ENCODE measurements around the gene RAPGEF6. TPM values are rescaled to one million over a fixed set of nuclear protein-coding genes. Genes with fewer than 3 reads are reported as not detected.
"Not testable (repeated sequence)": the region's sequence is repeated elsewhere in the genome, so short reads cannot be mapped to it uniquely, and the experiment has no call there.

The RAPGEF6 gene
- total and polyA plus RNA-seq, 4 experiments from 2014 or later, result 18.0 to 121 (median 73.0) TPM

DNA sequence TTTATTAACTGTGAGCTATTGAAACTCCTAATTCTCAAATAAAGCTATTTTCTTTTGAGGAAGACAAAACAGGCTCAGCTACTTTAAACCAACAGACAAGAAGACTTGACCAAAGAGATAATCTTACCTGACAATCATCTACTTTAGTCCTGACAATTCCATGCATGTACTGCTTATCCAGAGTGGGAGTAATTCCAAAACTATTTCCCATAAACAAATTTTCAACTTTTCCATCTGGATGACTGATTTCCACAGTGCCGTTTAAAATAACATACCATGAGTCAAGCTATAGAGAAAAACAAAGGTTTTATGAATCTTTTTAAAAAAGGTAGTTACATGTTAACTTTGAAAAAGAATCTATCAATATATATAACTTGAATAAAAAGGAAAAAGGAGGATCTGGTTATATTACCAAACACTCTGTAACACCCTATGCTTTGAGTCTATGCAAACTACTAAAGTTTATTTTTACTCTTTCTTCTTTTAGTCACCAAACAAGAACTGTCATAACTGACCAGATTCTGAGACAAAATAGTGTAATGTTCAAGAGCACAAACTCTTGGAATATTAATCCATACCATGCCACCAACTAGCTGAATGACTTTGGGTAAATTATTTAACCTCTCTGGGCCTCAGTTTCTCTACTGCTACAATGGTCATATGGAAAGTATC lies 129.7 kb downstream of the RAPGEF6 start:
- Mint-ChIP-seq H3K4me3 (no peak overlapping the region), H3K9me3 (no peaks in the 10 kb centered on the region), H3K27ac (peak overlapping the region in 3 of 7 donors; percentile 13 to 57 (median 47)), H3K36me3 (peaks cover 50 to 72% of the 10 kb centered on the region in 2 donors), H3K4me1 (peaks cover 17 to 24% (median 19%) of the 10 kb centered on the region in 4 donors), H3K27me3 (no peaks in the 10 kb centered on the region)
- H3K4me3 ChIP-seq (ENCODE audit: low read length in 2 of 2), result no peak overlapping the region
- no peaks in the 10 kb centered on the region for H3K4me1 ChIP-seq (ENCODE audit: insufficient read depth, low read length)
- H3K27ac ChIP-seq (ENCODE audit: low read depth, low read length), result no peak overlapping the region
- POLR2A ChIA-PET (ENCODE audit: partially characterized antibody), result interaction anchor here (1.8 kb wide), 1 partner anchor 17 kb away, joined by 4 read pairs; no protein-coding TSS in a partner anchor
- H3K9me3 ChIP-seq (ENCODE audit: control insufficient read depth in 1 of 2, low read length in 2 of 2), result no peaks in the 10 kb centered on the region
- intact Hi-C loops (cut with micrococcal nuclease), result no loop called here
- peaks cover 51% of the 10 kb centered on the region for H3K36me3 ChIP-seq (ENCODE audit: insufficient read depth, low read length)
- no peak for DNase-seq
- H3K27me3 ChIP-seq (ENCODE audit: insufficient read depth, low read length), result no peaks in the 10 kb centered on the region
- CTCF ChIA-PET (ENCODE audit: partially characterized antibody), result interaction anchor here (1.3 to 2.7 kb wide), 2 partner anchors 28 to 83 kb away, joined by 4 to 9 read pairs; no protein-coding TSS in a partner anchor

DNA sequence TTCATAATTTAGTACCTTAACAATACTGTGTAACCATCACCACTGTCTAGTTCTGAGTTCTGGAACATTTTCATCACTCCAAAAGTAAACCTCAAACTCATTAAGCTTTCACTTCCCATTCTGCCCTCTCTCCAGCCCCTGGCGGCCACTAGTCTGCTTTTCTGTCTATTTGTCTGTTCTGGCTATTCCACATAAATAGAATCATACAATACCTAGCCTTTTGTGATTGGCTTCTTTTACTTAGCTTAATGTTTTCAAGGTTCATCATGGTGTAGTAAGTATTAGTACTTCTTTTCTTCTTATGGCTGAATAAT lies 138.7 kb downstream of the RAPGEF6 start:
- H3K36me3 ChIP-seq (ENCODE audit: insufficient read depth, low read length), result peaks cover 54% of the 10 kb centered on the region
- no peak overlapping the region for H3K4me3 ChIP-seq (ENCODE audit: low read length in 2 of 2)
- H3K27ac ChIP-seq (ENCODE audit: low read depth, low read length), result no peak overlapping the region
- H3K36me3 Mint-ChIP-seq, result peaks cover 66 to 74% of the 10 kb centered on the region in 2 donors
- peaks cover 19 to 26% (median 22%) of the 10 kb centered on the region in 4 donors for H3K4me1 Mint-ChIP-seq
- peak overlapping the region in 5 of 7 donors; percentile 6 to 81 (median 25) for H3K27ac Mint-ChIP-seq
- CTCF ChIA-PET (ENCODE audit: partially characterized antibody), result no interaction called here
- no peaks in the 10 kb centered on the region for H3K4me1 ChIP-seq (ENCODE audit: insufficient read depth, low read length)
- H3K27me3 ChIP-seq (ENCODE audit: insufficient read depth, low read length), result no peaks in the 10 kb centered on the region
- intact Hi-C loops (cut with micrococcal nuclease), result no loop called here
- H3K4me3 Mint-ChIP-seq, result no peak overlapping the region
- POLR2A ChIA-PET (ENCODE audit: partially characterized antibody), result no interaction called here
- H3K27me3 Mint-ChIP-seq, result no peaks in the 10 kb centered on the region
- no peaks in the 10 kb centered on the region for H3K9me3 ChIP-seq (ENCODE audit: control insufficient read depth in 1 of 2, low read length in 2 of 2)
- DNase-seq, result no peak
- no peaks in the 10 kb centered on the region for H3K9me3 Mint-ChIP-seq

DNA sequence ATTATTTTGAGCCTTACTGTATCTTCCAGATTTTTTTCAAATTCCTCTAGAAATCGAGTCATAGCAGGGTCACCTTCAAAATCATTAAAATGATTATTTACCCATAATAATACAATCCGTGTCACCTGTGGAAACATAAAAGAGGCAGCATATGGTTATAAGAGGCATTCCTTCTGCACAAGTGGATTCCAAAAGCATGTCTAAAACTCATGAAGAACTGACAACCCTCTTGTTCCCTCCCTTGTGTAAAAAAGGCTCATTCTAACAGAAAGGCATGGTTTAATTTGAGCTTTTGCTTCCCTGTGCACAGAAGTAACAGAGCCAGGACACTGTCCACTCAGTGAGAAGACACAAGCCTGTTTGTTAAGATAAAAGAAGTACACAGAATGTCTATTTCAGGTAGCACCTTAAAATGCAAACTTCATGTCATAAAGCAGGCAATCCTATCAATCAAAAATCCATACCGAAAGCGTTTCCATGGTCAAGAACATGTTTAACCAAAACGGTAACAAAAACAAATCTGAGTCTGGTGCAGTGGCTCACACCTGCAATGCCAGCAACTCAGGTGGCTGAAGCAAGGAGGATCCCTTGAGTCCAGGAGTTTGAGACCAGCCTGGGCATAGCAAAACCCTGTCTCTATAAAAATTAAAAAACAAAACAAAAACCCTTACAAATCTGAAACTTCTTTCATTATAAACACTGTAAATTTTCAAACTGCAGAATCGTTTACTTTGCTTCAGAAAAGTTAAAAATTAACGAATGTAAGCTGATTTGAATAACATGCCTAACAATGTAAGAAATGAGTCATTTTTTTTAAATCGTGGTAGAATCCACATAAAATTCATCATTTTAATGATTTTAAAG lies 139.3 kb downstream of the RAPGEF6 start:
- Histone ChIP-seq H3K4me1 (ENCODE audit: insufficient read depth, low read length) (no peaks in the 10 kb centered on the region), H3K27me3 (ENCODE audit: insufficient read depth, low read length) (no peaks in the 10 kb centered on the region), H3K27ac (ENCODE audit: low read depth, low read length) (no peak overlapping the region), H3K9me3 (ENCODE audit: control insufficient read depth in 1 of 2, low read length in 2 of 2) (no peaks in the 10 kb centered on the region), H3K36me3 (ENCODE audit: insufficient read depth, low read length) (peaks cover 55% of the 10 kb centered on the region), H3K4me3 (ENCODE audit: low read length in 2 of 2) (no peak overlapping the region)
- ChIA-PET CTCF (ENCODE audit: partially characterized antibody) (no interaction called here), POLR2A (ENCODE audit: partially characterized antibody) (no interaction called here)
- Mint-ChIP-seq H3K27ac (peak overlapping the region in 3 of 7 donors; percentile 2 to 81 (median 8)), H3K27me3 (no peaks in the 10 kb centered on the region), H3K9me3 (no peaks in the 10 kb centered on the region), H3K4me1 (peaks cover 20 to 32% (median 23%) of the 10 kb centered on the region in 4 donors), H3K4me3 (no peak overlapping the region), H3K36me3 (peaks cover 69 to 78% of the 10 kb centered on the region in 2 donors)
- intact Hi-C loops (cut with micrococcal nuclease), result no loop called here
- DNase-seq, result no peak

DNA sequence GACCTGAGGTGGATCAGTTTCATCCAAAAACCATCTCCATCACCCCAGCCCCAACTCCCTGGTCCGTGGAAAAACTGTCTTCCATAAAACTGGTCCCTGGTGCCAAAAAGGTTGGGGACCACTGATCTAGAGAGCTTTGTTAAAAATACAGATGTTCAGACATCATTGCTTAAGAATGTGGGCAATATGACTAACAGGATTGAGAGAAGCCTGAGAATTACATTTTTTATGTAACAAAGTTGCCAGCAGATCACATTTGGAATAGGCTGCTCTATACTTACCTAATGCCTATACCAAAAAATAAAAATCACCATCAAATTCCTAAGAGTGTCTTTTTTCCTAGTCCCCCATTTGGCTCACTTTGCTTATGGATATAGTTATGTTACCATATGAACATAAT lies 143.3 kb downstream of the RAPGEF6 start:
- Mint-ChIP-seq H3K27ac (peak overlapping the region in 2 of 7 donors; percentile 2 to 60), H3K4me1 (peaks cover 21 to 48% (median 33%) of the 10 kb centered on the region in 4 donors), H3K4me3 (no peak overlapping the region), H3K9me3 (no peaks in the 10 kb centered on the region), H3K27me3 (no peaks in the 10 kb centered on the region), H3K36me3 (peaks cover 72 to 81% of the 10 kb centered on the region in 2 donors)
- Histone ChIP-seq H3K27me3 (ENCODE audit: insufficient read depth, low read length) (no peaks in the 10 kb centered on the region), H3K9me3 (ENCODE audit: control insufficient read depth in 1 of 2, low read length in 2 of 2) (no peaks in the 10 kb centered on the region), H3K27ac (ENCODE audit: low read depth, low read length) (no peak overlapping the region), H3K4me3 (ENCODE audit: low read length in 2 of 2) (no peak overlapping the region), H3K36me3 (ENCODE audit: insufficient read depth, low read length) (peaks cover 51% of the 10 kb centered on the region), H3K4me1 (ENCODE audit: insufficient read depth, low read length) (peaks cover 13% of the 10 kb centered on the region)
- DNase-seq, result no peak
- CTCF ChIA-PET (ENCODE audit: partially characterized antibody), result no interaction called here
- POLR2A ChIA-PET (ENCODE audit: partially characterized antibody), result no interaction called here
- intact Hi-C loops (cut with micrococcal nuclease), result no loop called here

DNA sequence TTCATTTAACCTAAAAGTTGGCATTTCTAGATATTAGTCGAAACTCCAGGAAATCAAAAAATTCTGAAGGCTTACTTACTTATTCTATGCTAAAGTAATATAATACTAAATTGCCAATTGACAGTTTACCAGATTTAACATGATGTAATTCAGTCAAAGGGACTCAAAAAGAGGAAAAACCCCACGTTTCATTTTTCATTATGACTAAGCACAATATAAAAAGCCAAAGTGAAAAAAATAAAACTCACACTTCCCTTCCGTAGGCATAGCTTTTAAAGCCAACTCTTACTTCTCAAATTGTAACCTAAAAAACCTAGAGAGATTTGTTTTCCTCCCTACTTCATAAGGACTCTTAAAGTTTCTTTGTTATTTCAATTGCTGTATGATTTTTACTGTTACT lies 146.6 kb downstream of the RAPGEF6 start:
- Mint-ChIP-seq H3K4me3 (peak overlapping the region in 1 of 8 donors; percentile 18), H3K36me3 (peaks cover 62 to 74% of the 10 kb centered on the region in 2 donors), H3K27ac (peak overlapping the region in 6 of 7 donors; percentile 4 to 63 (median 40)), H3K4me1 (peaks cover 19 to 35% (median 25%) of the 10 kb centered on the region in 4 donors), H3K9me3 (no peaks in the 10 kb centered on the region), H3K27me3 (no peaks in the 10 kb centered on the region)
- Histone ChIP-seq H3K4me1 (ENCODE audit: insufficient read depth, low read length) (peaks cover 13% of the 10 kb centered on the region), H3K27ac (ENCODE audit: low read depth, low read length) (peak overlapping the region; percentile 9), H3K36me3 (ENCODE audit: insufficient read depth, low read length) (peaks cover 31% of the 10 kb centered on the region), H3K4me3 (ENCODE audit: low read length in 2 of 2) (no peak overlapping the region), H3K27me3 (ENCODE audit: insufficient read depth, low read length) (no peaks in the 10 kb centered on the region), H3K9me3 (ENCODE audit: control insufficient read depth in 1 of 2, low read length in 2 of 2) (no peaks in the 10 kb centered on the region)
- ChIA-PET CTCF (ENCODE audit: partially characterized antibody) (interaction anchor here (1.4 kb wide), 1 partner anchor 20 kb away, joined by 3 read pairs; no protein-coding TSS in a partner anchor), POLR2A (ENCODE audit: partially characterized antibody) (interaction anchor here (1.0 kb wide), 1 partner anchor 17 kb away, joined by 4 read pairs; no protein-coding TSS in a partner anchor)
- intact Hi-C loops (cut with micrococcal nuclease), result no loop called here
- no peak for DNase-seq

DNA sequence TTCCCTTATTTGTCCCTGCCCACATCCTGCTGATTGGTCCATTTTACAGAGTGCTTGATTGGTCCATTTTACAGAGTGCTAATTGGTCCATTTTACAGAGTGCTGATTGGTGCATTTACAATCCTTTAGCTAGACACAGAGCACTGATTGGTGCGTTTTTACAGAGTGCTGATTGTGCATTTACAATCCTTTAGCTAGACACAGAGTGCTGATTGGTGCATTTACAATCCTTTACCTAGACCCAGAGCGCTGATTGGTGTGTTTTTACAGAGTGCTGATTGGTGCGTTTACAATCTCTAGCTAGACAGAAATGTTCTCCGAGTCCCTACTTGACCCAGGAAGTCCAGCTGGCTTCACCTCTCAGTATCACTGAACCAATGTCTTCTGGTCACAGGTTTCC lies 147.7 kb downstream of the RAPGEF6 start:
- H3K27me3 ChIP-seq (ENCODE audit: insufficient read depth, low read length); H3K4me3 Mint-ChIP-seq; H3K27ac ChIP-seq (ENCODE audit: low read depth, low read length); intact Hi-C loops (cut with micrococcal nuclease); H3K4me3 ChIP-seq (ENCODE audit: low read length in 2 of 2); DNase-seq; H3K27ac Mint-ChIP-seq; H3K9me3 Mint-ChIP-seq; H3K27me3 Mint-ChIP-seq; H3K9me3 ChIP-seq (ENCODE audit: control insufficient read depth in 1 of 2, low read length in 2 of 2): not testable (repeated sequence)
- ChIA-PET POLR2A (ENCODE audit: partially characterized antibody) (interaction anchor here (1.1 kb wide), 1 partner anchor 49 kb away, joined by 3 read pairs; no protein-coding TSS in a partner anchor), CTCF (ENCODE audit: partially characterized antibody) (interaction anchor here (1.5 kb wide), 1 partner anchor 11 kb away, joined by 4 read pairs; no protein-coding TSS in a partner anchor)
- H3K36me3 Mint-ChIP-seq, result peaks cover 66 to 77% of the 10 kb centered on the region in 2 donors
- Histone ChIP-seq H3K4me1 (ENCODE audit: insufficient read depth, low read length) (peaks cover 13% of the 10 kb centered on the region), H3K36me3 (ENCODE audit: insufficient read depth, low read length) (peaks cover 28% of the 10 kb centered on the region)
- peaks cover 22 to 36% (median 27%) of the 10 kb centered on the region in 4 donors for H3K4me1 Mint-ChIP-seq

DNA sequence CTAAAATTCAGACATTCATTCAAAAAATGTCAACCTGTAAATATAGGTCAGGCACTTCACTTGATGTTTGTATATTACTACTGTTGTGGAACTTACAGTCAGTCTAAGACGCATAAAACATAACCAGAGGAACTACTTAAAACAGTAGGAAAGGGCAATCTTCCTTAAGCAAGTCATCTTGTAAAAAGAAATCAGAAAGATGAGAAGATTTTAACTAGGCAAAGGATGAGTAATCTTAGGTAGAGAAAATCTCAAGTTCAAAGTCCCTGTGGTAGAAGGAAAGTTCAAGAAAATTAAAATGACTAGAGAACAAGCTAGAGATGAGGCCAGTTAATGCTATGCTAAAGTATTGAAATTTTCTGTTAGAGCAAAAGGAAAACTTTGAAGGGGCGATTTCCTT lies 152.4 kb downstream of the RAPGEF6 start:
- Mint-ChIP-seq H3K27me3 (no peaks in the 10 kb centered on the region), H3K9me3 (no peaks in the 10 kb centered on the region), H3K36me3 (peaks cover 62 to 71% of the 10 kb centered on the region in 2 donors), H3K4me3 (no peak overlapping the region), H3K27ac (peak overlapping the region in 5 of 7 donors; percentile 17 to 77 (median 54)), H3K4me1 (peaks cover 19 to 32% (median 26%) of the 10 kb centered on the region in 4 donors)
- Histone ChIP-seq H3K9me3 (ENCODE audit: control insufficient read depth in 1 of 2, low read length in 2 of 2) (no peaks in the 10 kb centered on the region), H3K4me1 (ENCODE audit: insufficient read depth, low read length) (peaks cover 12% of the 10 kb centered on the region), H3K4me3 (ENCODE audit: low read length in 2 of 2) (no peak overlapping the region), H3K27ac (ENCODE audit: low read depth, low read length) (no peak overlapping the region), H3K36me3 (ENCODE audit: insufficient read depth, low read length) (peaks cover 11% of the 10 kb centered on the region), H3K27me3 (ENCODE audit: insufficient read depth, low read length) (no peaks in the 10 kb centered on the region)
- CTCF ChIA-PET (ENCODE audit: partially characterized antibody), result no interaction called here
- intact Hi-C loops (cut with micrococcal nuclease), result no loop called here
- no peak for DNase-seq
- POLR2A ChIA-PET (ENCODE audit: partially characterized antibody), result no interaction called here
